UCSD-AML1 (cell line): ENCODE results near the gene PKMYT1.

Source experiments
- DNase-seq: peaks from one replicate; lab custom pipeline; 2025; ENCODE audit not compliant: unreplicated experiment; lab: John Stamatoyannopoulos, UW

PKMYT1 gene

GRCh38 chr16:2974319-2975056, 5.8 kb downstream of the PKMYT1 start:
- no peak for DNase-seq

- DNase-seq: no peak
Observed at GRCh38 chr16:2973605-2974318, 6.5 kb downstream of the PKMYT1 start.

- DNase-seq: no peak
Observed at GRCh38 chr16:2973093-2973492, 7.2 kb downstream of the PKMYT1 start.

- DNase-seq: no peak
Observed at GRCh38 chr16:2971985-2972784, 8.1 kb downstream of the PKMYT1 start.

GRCh38 chr16:2971134-2971984, 8.9 kb downstream of the PKMYT1 start:
- no peak for DNase-seq

- DNase-seq: no peak
Observed at GRCh38 chr16:2970563-2970962, 9.7 kb downstream of the PKMYT1 start.

- DNase-seq: peak; percentile 84
Observed at GRCh38 chr16:2969545-2970521, 10.4 kb downstream of the PKMYT1 start.

GRCh38 chr16:2968738-2969544, 11.3 kb downstream of the PKMYT1 start, which contains the start of gene PAQR4:
TSS of gene PAQR4 (plus strand) at chr16:2969348. CDS start at chr16:2969675, 327 bp downstream.
- peak; percentile 91 for DNase-seq

GRCh38 chr16:2968368-2968737, 11.9 kb downstream of the PKMYT1 start:
- DNase-seq: no peak

- DNase-seq: no peak
Observed at GRCh38 chr16:2967721-2968161, 12.5 kb downstream of the PKMYT1 start.

- no peak for DNase-seq
Observed at GRCh38 chr16:2967211-2967631, 13.0 kb downstream of the PKMYT1 start.

- DNase-seq: no peak
Observed at GRCh38 chr16:2966808-2967191, 13.4 kb downstream of the PKMYT1 start.

GRCh38 chr16:2966043-2966807, 14.0 kb downstream of the PKMYT1 start:
- no peak for DNase-seq

- peak; percentile 52 for DNase-seq
Observed at GRCh38 chr16:2964475-2965336, 15.5 kb downstream of the PKMYT1 start.

GRCh38 chr16:2963723-2964474, 16.3 kb downstream of the PKMYT1 start, which contains the start of gene KREMEN2:
TSS of gene KREMEN2 (plus strand) at chr16:2964275. CDS start at chr16:2964521, 246 bp downstream.
- DNase-seq: no peak

GRCh38 chr16:2963074-2963722, 17.0 kb downstream of the PKMYT1 start:
- no peak for DNase-seq
